ENCODE results near the gene TFF3. TPM values are rescaled to one million over a fixed set of nuclear protein-coding genes. Genes with fewer than 3 reads are reported as not detected.

The TFF3 gene
- total and polyA plus RNA-seq, 10 donors, result 28.9 to 123 (median 72.7) TPM

GRCh38 chr21:42302794-42303193 is 12.4 kb downstream of the TFF3 start:
- H3K9me3 ChIP-seq, result no peaks in the 10 kb centered on the region
- DNase-seq, result no peak
- intact Hi-C loops (cut with DNase I; ENCODE audit: low total_unique reads), result no loop called here
- peak overlapping the region; percentile 35 to 84 (median 78) for H3K27ac ChIP-seq
- TF ChIP-seq CTCF (IDR thresholded peaks at IDR 0.05 in 8 of 11, conservative IDR thresholded peaks at IDR 0.05 in 3 of 11) (no peak), POLR2AphosphoS5 (IDR thresholded peaks at IDR 0.05) (no peak)
- H3K4me1 ChIP-seq, result peaks cover 0 to 49% (median 24%) of the 10 kb centered on the region in 6 donors
- peaks cover 0 to 33% (median 0%) of the 10 kb centered on the region in 7 donors for H3K27me3 ChIP-seq (replicated peaks in 1 of 7)
- 66 to 81% (median 73%) methylated on average over 4 to 7 of the region's 7 CpGs for WGBS, 5 donors
- no peak overlapping the region for H3K4me3 ChIP-seq
- peaks cover 0 to 11% (median 0%) of the 10 kb centered on the region in 6 donors for H3K36me3 ChIP-seq

- H3K27ac ChIP-seq, result peak overlapping the region; percentile 35 to 84 (median 78)
- peaks cover 0 to 17% (median 5%) of the 10 kb centered on the region in 6 donors for H3K36me3 ChIP-seq
- peak; percentile 74 for DNase-seq
- no peak for TF ChIP-seq CTCF (IDR thresholded peaks at IDR 0.05 in 8 of 11, conservative IDR thresholded peaks at IDR 0.05 in 3 of 11)
- TF ChIP-seq POLR2AphosphoS5 (IDR thresholded peaks at IDR 0.05), result peak; percentile 39 to 56 (median 51)
- TF ChIP-seq POLR2A (IDR thresholded peaks at IDR 0.05), result no peak
- peaks cover 0 to 27% (median 0%) of the 10 kb centered on the region in 7 donors for H3K27me3 ChIP-seq (replicated peaks in 1 of 7)
- peaks cover 0 to 49% (median 24%) of the 10 kb centered on the region in 6 donors for H3K4me1 ChIP-seq
- H3K9me3 ChIP-seq, result no peaks in the 10 kb centered on the region
- intact Hi-C loops (cut with DNase I; ENCODE audit: low total_unique reads), result no loop called here
- 43 to 70% (median 58%) methylated on average over 11 to 12 of the region's 12 CpGs for WGBS, 5 donors
- no peak overlapping the region for H3K4me3 ChIP-seq
These were observed 13.0 kb downstream of the TFF3 start for GRCh38 chr21:42302076-42302650.

GRCh38 chr21:42301371-42302075 is 13.7 kb downstream of the TFF3 start:
- Histone ChIP-seq H3K27ac (peak overlapping the region; percentile 55 to 84 (median 78)), H3K27me3 (replicated peaks in 1 of 7) (peaks cover 0 to 20% (median 0%) of the 10 kb centered on the region in 7 donors), H3K4me3 (no peak overlapping the region), H3K4me1 (peaks cover 0 to 49% (median 24%) of the 10 kb centered on the region in 6 donors), H3K9me3 (no peaks in the 10 kb centered on the region), H3K36me3 (peaks cover 0 to 23% (median 10%) of the 10 kb centered on the region in 6 donors)
- peak; percentile 73 for DNase-seq
- TF ChIP-seq POLR2A (IDR thresholded peaks at IDR 0.05) (no peak), POLR2AphosphoS5 (IDR thresholded peaks at IDR 0.05) (peak in 2 of 3 donors; percentile 69 to 90)
- intact Hi-C loops (cut with DNase I; ENCODE audit: low total_unique reads), result no loop called here
- 52 to 79% (median 63%) methylated on average over 16 to 20 of the region's 20 CpGs for WGBS, 5 donors

GRCh38 chr21:42300956-42301355 is 14.3 kb downstream of the TFF3 start:
- Histone ChIP-seq H3K27ac (peak overlapping the region; percentile 55 to 84 (median 78)), H3K4me1 (peaks cover 0 to 49% (median 24%) of the 10 kb centered on the region in 6 donors), H3K27me3 (replicated peaks in 1 of 7) (peaks cover 0 to 14% (median 0%) of the 10 kb centered on the region in 7 donors), H3K36me3 (peaks cover 0 to 29% (median 16%) of the 10 kb centered on the region in 6 donors), H3K9me3 (no peaks in the 10 kb centered on the region), H3K4me3 (no peak overlapping the region)
- TF ChIP-seq CTCF (IDR thresholded peaks at IDR 0.05 in 8 of 11, conservative IDR thresholded peaks at IDR 0.05 in 3 of 11), result no peak
- TF ChIP-seq POLR2A (IDR thresholded peaks at IDR 0.05), result no peak
- TF ChIP-seq POLR2AphosphoS5 (IDR thresholded peaks at IDR 0.05), result no peak
- DNase-seq, result peak; percentile 71
- 79 to 92% (median 84%) methylated on average over 7 to 9 of the region's 9 CpGs for WGBS, 5 donors
- intact Hi-C loops (cut with DNase I; ENCODE audit: low total_unique reads), result no loop called here

Measured in spleen (tissue), 11 donors.